Embryonic facial prominence (tissue), 1 donor: Measurements from ENCODE around the gene FCGR2B.
"Not testable (repeated sequence)": the region's sequence is repeated elsewhere in the genome, so short reads cannot be mapped to it uniquely, and the experiment has no call there.

Source experiments
- DNase-seq: peaks from one replicate; pipeline ENCODE4 v3.0.0-alpha.2; 2016; ENCODE audit errors: extremely low spot score

FCGR2B gene

DNA sequence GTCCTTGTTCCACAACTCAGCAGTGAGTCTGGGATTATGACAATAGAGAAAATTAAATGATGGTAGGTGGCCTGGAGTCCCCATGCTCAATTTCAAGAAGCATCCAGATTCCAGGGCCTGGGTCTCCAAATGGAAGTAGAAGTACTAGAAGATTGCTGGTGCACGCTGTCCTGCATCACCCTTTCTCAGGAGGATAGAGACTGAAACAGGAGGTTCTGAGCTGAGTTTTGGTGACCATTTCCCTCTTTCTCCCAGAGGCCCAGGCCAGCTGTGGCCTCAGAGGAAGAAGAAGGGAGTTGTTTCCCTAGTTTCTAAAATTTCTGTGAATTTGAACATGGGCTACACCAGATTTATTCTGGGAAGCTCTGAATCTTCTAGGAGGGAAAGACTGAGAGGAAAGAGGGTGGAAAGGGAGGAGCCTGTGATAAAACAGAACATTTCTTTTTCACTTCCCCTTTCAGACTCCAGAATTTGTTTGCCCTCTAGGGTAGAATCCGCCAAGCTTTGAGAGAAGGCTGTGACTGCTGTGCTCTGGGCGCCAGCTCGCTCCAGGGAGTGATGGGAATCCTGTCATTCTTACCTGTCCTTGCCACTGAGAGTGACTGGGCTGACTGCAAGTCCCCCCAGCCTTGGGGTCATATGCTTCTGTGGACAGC is at the start of gene FCGR2B:
Gene FCGR2B (plus strand): TSS at position 460 of the 656 bp plus-strand sequence. CDS start 99 bp downstream, at position 559.
- not testable (repeated sequence) for DNase-seq

DNA sequence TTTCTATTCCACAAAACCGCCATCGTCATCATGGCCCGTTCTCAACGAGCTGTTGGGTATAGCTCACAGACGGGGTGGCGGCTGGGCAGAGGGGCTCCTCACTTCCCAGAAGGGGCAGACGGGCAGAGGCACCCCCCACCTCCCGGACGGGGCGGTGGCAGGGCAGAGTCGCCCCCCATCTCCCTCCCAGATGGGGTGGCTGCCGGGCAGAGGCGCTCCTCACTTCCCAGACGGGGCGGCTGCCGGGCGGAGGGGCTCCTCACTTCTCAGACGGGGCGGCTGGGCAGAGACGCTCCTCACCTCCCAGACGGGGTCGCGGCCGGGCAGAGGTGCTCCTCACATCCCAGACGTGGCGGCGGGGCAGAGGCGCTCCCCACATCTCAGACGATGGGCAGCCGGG is 46.5 kb upstream of the FCGR2B start:
- DNase-seq, result not testable (repeated sequence)

- not testable (repeated sequence) for DNase-seq
These were observed 44.4 kb upstream of the FCGR2B start for GRCh38 chr1:161618517-161618916.

- not testable (repeated sequence) for DNase-seq
These were observed 42.5 kb upstream of the FCGR2B start for GRCh38 chr1:161620399-161620798.

- not testable (repeated sequence) for DNase-seq
These were observed 41.6 kb upstream of the FCGR2B start for GRCh38 chr1:161621181-161622000.

DNA sequence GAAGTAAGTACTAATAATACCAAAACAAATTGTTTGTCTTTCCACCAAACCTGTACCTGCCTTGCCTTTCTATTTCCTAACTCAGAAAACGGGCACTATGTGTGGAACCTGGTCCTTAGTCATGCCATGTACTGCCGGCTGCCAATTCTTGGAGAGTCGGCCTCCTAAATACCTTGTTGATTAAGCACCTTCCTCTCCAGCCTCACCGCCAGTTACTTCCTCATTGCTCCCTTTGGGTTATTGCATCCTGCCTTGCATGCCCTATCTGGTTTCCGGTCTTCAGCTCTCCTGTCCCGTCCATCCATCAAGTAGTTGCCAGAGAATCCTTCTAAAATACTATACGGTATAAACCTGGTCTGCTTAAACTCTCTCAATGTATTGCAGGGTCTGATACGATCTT is 40.9 kb upstream of the FCGR2B start:
- not testable (repeated sequence) for DNase-seq

DNA sequence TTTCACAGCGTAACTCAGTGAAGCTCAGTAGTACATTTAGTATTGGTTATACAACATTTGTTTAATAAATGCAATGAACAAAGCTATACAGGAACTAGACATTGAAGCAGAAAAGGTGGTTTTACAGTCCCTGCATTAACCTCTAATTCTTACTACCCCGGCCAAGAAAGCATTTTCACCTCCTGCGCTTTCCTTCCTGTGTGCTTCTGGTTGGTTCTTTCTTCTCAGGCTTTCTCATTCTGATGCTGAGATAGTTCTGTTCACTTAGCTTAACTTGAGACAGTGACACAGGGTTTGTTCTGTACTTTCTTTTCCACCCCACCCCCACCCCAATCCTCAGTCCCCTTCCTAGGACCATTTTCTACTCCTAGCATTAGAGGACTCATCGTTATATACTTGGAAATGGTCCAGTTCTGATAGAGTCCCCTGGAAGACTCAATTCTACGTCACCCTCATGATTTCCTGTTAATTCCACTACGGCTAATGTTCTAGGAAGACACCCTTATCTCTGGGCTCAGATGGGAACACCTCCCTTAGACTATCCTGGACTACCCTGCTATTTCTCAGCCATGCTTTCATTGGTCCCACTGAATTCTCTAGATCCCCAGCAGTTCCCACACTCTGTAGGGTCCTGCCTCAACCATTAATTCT is 39.4 kb upstream of the FCGR2B start:
- DNase-seq, result not testable (repeated sequence)

- not testable (repeated sequence) for DNase-seq
These were observed 38.3 kb upstream of the FCGR2B start for GRCh38 chr1:161624605-161625004.

GRCh38 chr1:161626445-161627146 is 36.3 kb upstream of the FCGR2B start:
- DNase-seq, result not testable (repeated sequence)

DNA sequence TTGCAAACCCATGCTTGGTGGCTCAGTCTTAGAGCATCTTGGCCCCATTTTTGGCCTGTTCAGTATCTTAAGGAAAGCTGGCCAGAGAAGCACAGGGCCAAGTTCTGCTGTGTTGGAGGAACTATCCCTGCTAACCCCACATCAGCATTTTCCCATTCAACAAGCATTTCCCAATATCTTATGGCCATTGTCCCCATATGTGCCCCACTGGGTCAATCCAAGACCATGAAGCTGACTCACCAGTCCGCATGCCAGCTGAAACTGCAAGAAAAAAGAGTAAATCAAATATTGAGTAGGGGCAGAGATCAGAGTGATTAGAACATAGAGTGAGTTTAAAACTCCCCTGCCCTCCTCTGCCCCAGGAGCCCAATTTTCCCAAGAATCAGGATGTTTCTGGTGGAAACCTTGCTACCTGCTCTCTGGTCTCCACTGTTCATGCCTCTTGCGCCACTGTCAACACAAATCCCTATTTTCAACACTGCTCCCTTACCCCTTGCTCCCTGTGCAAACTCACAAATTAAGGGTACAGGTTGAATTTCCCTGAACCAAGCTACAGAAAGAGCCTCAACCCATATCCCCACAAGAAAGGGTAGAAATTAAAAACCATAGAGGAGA is 32.7 kb upstream of the FCGR2B start:
- DNase-seq, result not testable (repeated sequence)

- DNase-seq, result no peak
These were observed 31.9 kb upstream of the FCGR2B start, which contains the start of gene FCGR3B for GRCh38 chr1:161631076-161631475. Gene FCGR3B, minus strand, starts transcription at chr1:161631176. Its CDS starts 82 bp downstream, at chr1:161631094.

DNA sequence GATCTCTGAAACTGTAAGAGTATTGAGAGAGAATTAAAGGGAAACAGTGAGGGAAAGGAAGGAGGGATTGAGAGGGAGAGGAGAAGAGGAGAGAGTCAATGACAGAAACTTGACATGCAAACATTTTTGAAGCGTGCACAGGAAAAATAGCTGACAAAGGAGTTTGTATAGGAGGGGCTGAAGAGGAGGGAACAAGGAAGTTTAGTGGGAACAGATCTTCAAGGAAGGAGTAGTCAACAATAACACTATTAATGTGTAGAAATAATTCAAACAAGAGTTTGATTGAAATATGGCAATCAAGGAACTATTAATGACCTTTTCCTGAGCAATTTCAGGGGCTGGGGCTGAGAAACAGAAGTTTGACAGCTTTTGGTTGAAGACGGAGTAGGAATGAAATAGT is 27.9 kb upstream of the FCGR2B start:
- DNase-seq, result not testable (repeated sequence)

DNA sequence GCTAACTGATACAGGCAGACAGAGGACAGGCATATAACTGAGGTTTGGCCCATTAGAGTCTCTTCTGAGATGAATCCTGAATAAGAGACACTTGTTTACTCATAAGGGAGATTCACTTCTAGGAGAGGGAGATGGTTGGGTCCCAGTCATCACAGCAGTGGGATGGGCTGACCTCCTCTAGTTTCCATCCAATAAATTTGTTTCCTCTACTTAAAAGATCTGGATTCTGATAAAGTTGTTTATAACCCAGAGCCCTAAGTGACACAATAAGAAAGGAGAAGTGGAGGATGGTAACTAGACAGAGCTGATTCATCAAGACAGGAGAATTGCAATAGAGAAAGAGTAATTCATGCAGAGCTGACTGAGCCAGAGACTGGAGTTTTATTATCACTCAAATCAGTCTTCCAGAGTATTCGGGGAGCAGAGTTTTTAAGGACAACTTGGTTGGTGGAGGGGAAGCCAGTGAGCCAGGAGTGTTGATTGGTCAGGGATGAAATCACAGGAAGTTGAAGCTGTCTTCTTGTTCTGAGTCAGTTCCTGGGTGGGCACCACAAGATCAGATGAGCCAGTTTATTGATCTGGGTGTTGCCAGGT is 26.7 kb upstream of the FCGR2B start:
- DNase-seq, result not testable (repeated sequence)

- DNase-seq, result not testable (repeated sequence)
These were observed 26.0 kb upstream of the FCGR2B start for GRCh38 chr1:161636976-161637375.

- DNase-seq, result not testable (repeated sequence)
These were observed 24.5 kb upstream of the FCGR2B start for GRCh38 chr1:161638251-161638993.

DNA sequence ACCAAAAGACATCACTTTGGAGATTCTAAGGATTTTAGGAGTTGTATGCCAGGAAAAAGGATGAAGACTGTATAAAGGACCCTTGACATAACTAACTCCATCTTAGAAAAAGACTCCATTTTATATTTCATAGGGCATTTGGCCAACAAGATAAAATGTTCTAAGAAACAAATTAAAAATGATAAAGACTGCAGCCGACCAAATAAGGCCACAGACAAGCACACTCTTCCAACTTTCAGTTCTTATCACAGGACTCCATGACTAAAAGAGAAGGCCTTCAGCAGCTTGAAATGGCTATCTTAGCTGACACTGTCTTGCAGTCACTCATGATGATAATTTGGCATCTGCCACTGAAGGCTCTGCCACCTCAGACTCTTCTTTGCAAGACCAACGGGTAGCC is 23.7 kb upstream of the FCGR2B start:
- not testable (repeated sequence) for DNase-seq

DNA sequence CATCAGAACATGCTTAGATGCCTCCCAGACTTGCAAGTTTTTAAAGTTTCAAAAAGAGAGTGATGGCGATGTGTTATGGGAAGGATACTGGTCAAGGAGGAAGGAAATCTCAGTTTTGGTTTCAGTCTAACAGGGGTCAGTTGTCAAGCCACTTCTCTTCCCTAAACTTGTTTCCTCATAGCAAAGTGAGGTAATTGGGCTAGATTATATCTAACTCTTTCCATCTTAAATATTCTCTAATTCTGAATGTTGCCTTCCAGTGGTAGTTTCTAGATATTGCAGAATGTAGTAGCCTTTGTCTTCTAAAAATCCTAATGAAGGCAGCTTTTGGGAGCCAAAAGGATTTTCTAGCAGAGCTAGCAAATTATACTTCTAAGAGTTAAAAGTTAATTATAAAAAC is 20.2 kb upstream of the FCGR2B start:
- DNase-seq, result not testable (repeated sequence)

- DNase-seq, result not testable (repeated sequence)
These were observed 19.3 kb upstream of the FCGR2B start for GRCh38 chr1:161643481-161644208.

GRCh38 chr1:161644855-161645254 is 18.1 kb upstream of the FCGR2B start:
- not testable (repeated sequence) for DNase-seq
